Left hindlimb (tissue), 1 donor: ENCODE results near the gene LEMD1.
"Not testable (repeated sequence)": the region's sequence is repeated elsewhere in the genome, so short reads cannot be mapped to it uniquely, and the experiment has no call there.

Experiments used
- DNase-seq: peaks from one replicate; pipeline ENCODE4 v3.0.0-alpha.2; 2018

The LEMD1 gene

GRCh38 chr1:205424901-205425600 lies 3.2 kb upstream of the LEMD1 start:
- DNase-seq: no peak

GRCh38 chr1:205423814-205424399 lies 2.1 kb upstream of the LEMD1 start:
- DNase-seq: no peak

- no peak for DNase-seq
Measured at GRCh38 chr1:205422993-205423642, 1.3 kb upstream of the LEMD1 start.

GRCh38 chr1:205420938-205421337 lies 918 bp downstream of the LEMD1 start:
- no peak for DNase-seq

- DNase-seq: no peak
Measured at GRCh38 chr1:205417870-205418635, 3.8 kb downstream of the LEMD1 start.

GRCh38 chr1:205416322-205416721 lies 5.5 kb downstream of the LEMD1 start:
- DNase-seq: no peak

GRCh38 chr1:205410581-205411298 lies 11.1 kb downstream of the LEMD1 start:
- no peak for DNase-seq

GRCh38 chr1:205407970-205408369 lies 13.9 kb downstream of the LEMD1 start:
- DNase-seq: no peak

- not testable (repeated sequence) for DNase-seq
Measured at GRCh38 chr1:205406252-205406651, 15.6 kb downstream of the LEMD1 start.

- DNase-seq: not testable (repeated sequence)
Measured at GRCh38 chr1:205404484-205404883, 17.4 kb downstream of the LEMD1 start.

GRCh38 chr1:205398586-205398985 lies 23.3 kb downstream of the LEMD1 start:
- no peak for DNase-seq

- DNase-seq: no peak
Measured at GRCh38 chr1:205396967-205397616, 24.8 kb downstream of the LEMD1 start.

GRCh38 chr1:205395616-205396015 lies 26.2 kb downstream of the LEMD1 start:
- DNase-seq: no peak

GRCh38 chr1:205392650-205393049 lies 29.2 kb downstream of the LEMD1 start:
- DNase-seq: no peak

GRCh38 chr1:205391386-205391785 lies 30.5 kb downstream of the LEMD1 start:
- DNase-seq: no peak

GRCh38 chr1:205387845-205388244 lies 34.0 kb downstream of the LEMD1 start:
- DNase-seq: no peak

GRCh38 chr1:205382990-205383389 lies 38.9 kb downstream of the LEMD1 start:
- not testable (repeated sequence) for DNase-seq

- no peak for DNase-seq
Measured at GRCh38 chr1:205382561-205382960, 39.3 kb downstream of the LEMD1 start.

- no peak for DNase-seq
Measured at GRCh38 chr1:205381305-205381704, 40.6 kb downstream of the LEMD1 start.

- DNase-seq: no peak
Measured at GRCh38 chr1:205380882-205381281, 41.0 kb downstream of the LEMD1 start.

GRCh38 chr1:205379056-205379455 lies 42.8 kb downstream of the LEMD1 start:
- DNase-seq: no peak

GRCh38 chr1:205377355-205377754 lies 44.5 kb downstream of the LEMD1 start:
- no peak for DNase-seq
